ENCODE measurements around the gene ARL3.

GRCh38 chr10:102631525-102632393 lies 82.4 kb downstream of the ARL3 start:
- TF ChIP-seq CTCF (IDR thresholded peaks at IDR 0.05; ENCODE audit: borderline replicate concordance, extremely low read depth, low read length, poor library complexity, severe bottlenecking) (no peak), EZH2 (IDR thresholded peaks at IDR 0.05; ENCODE audit: borderline replicate concordance, low read depth, low read length, severe bottlenecking) (no peak)

Data from DND-41 (cell line).